H1 (cell line): ENCODE results near the gene NR2F1-AS1. TPM values are rescaled to one million over a fixed set of nuclear protein-coding genes. Genes with fewer than 3 reads are reported as not detected.

ENCODE experiments used
- GTF2F1 ChIP-seq: IDR thresholded peaks from 2 replicates; pipeline ENCODE4 v1.6.1; 2012; ENCODE audit warnings: low read depth, low read length, improper control_type of control experiment, borderline replicate concordance
- MAFK ChIP-seq: IDR thresholded peaks from 2 replicates; pipeline ENCODE4 v1.6.1; 2012; ENCODE audit warnings: low read depth, mild to moderate bottlenecking, improper control_type of control experiment, low read length
- RFX5 ChIP-seq: IDR thresholded peaks from 2 replicates; pipeline ENCODE4 v1.6.1; 2011; ENCODE audit warnings: low read depth, low read length, improper control_type of control experiment, borderline replicate concordance
- SP2 ChIP-seq: IDR thresholded peaks from 2 replicates; pipeline ENCODE4 v1.6.1; 2012; ENCODE audit warnings: mild to moderate bottlenecking, low read length, inconsistent platforms
- polyA plus RNA-seq, 7 experiments: library from polyadenylated mRNA; depleted of rRNA in 3 of 7; stranded (reverse) in 5 of 7; unstranded in 2 of 7; fragments of >200 nt in 5 of 7; fragments of 200-250 nt in 2 of 7; gene quantifications; 1 replicate in 5 of 7; 2 replicates in 1 of 7; 4 replicates in 1 of 7; pipeline versions ENCODE4 v1.2.1 to v1.2.3, GENCODE V29; 2011 to 2013; ENCODE audit warnings: missing spikeins in 2 of 7, mixed read lengths in 2 of 7
- total RNA-seq: library from RNA; stranded (reverse); fragmentation: NEBNext Ultra II Directional; extraction: Animal tissue kit (Norgen Biotek cat#: 25700); gene quantifications from 2 replicates; pipeline ENCODE4 v1.2.1, GENCODE V29; 2021

Gene NR2F1-AS1
- total and polyA plus RNA-seq, 2 of the 8 experiments (the other 6 are each of a cell fraction or from before 2014, with no cell fraction given): 1.6 to 5.6 TPM

DNA sequence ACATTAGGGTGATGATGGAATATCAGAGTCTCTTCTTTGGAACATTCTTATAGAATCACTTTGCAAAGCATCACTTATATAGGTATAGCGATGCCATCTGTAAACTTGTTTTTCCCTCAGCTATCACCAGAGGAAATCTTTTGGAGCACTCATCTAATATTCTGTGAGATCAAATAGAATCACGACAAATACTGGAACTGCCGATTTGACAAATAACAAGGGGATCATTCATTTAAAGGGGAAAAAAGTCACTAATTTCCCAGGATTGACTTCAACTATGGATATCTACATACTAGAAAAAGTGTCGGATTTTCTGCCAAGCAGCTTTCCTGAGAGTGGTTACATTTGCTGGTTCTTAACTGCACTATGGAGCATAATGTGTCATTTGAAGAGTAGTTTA is 178.6 kb downstream of the NR2F1-AS1 start (continued):
- no peak for TF ChIP-seq GTF2F1
- no peak for TF ChIP-seq MAFK
- no peak for TF ChIP-seq SP2
- TF ChIP-seq RFX5: no peak
